HCT116 (cell line): ENCODE measurements around the gene TOR1AIP2. TPM values are rescaled to one million over a fixed set of nuclear protein-coding genes. Genes with fewer than 3 reads are reported as not detected.
A peak's percentile ranks its signal among the peaks of the same experiment; 100 is the strongest.

Source experiments
- ATAC-seq: fragments of 200-7000 bp; cut with Tn5 transposase; 2 replicates; pipeline ENCODE4 v1.9.1; 2020; ENCODE audit warnings: mild to moderate bottlenecking, moderate library complexity
- BruUV-seq: library from RNA; stranded (reverse); fragments of 400-500 nt; replicated peaks from 2 replicates; lab custom pipeline; 2021; lab: Mats Ljungman, UMichigan
- CTCF ChIA-PET: fragments of 300-600 bp; sonication (Branson Sonifier 250); formaldehyde crosslinking; loops from one replicate; lab custom pipeline; 2021; ENCODE audit warnings: antibody characterized with exemption; lab: Charles Lee
- POLR2A ChIA-PET: fragments of 300-600, 350-600 bp; sonication (Branson Sonifier 250); formaldehyde crosslinking; loops from one replicate; lab custom pipeline; 2021; ENCODE audit warnings: antibody characterized with exemption; lab: Charles Lee
- RAD21 ChIA-PET, 2 experiments: fragments of 300-600 bp; sonication (Branson Sonifier 250); formaldehyde crosslinking; loops; one replicate each; lab custom pipeline; 2023; ENCODE audit warnings: low total read pairs in 2 of 2; ENCODE audit not compliant: uncharacterized antibody in 2 of 2, unreplicated experiment in 2 of 2, low non-redundant PET in 1 of 2; lab: Charles Lee
- DNase-seq: peaks from one replicate; pipeline ENCODE4 v3.0.0-alpha.2; 2010; ENCODE audit warnings: low read depth, low spot score
- H2AFZ ChIP-seq: fragments of 200-600 bp; shearing (Covaris generic), sonication (generic); 2 replicates; pipeline ENCODE4 v1.6.1; 2017; ENCODE audit warnings: low read depth, mixed run types, mixed read lengths, antibody characterized with exemption, low read length; ENCODE audit not compliant: poor library complexity, severe bottlenecking
- H3K27ac ChIP-seq: 2 replicates; pipeline ENCODE4 v1.5.1; 2012; ENCODE audit warnings: low read depth, low read length
- H3K27me3 ChIP-seq: fragments of 200-600 bp; sonication (generic); 2 replicates; pipeline ENCODE4 v1.6.1; 2016; ENCODE audit warnings: mixed run types, low read length, mixed read lengths; ENCODE audit not compliant: insufficient read depth
- H3K36me3 ChIP-seq, 2 experiments: fragments of 200-500 bp in 1 of 2; fragments of 200-600 bp in 1 of 2; sonication (Bioruptor generic) in 1 of 2; sonication (generic) in 1 of 2; 2 replicates each; pipeline versions ENCODE4 v1.5.1 to v1.6.1; 2014 to 2016; ENCODE audit warnings: low read length in 2 of 2, inconsistent platforms in 1 of 2, mixed read lengths in 1 of 2, mixed run types in 1 of 2; ENCODE audit not compliant: insufficient read depth in 2 of 2, control insufficient read depth in 1 of 2
- H3K4me1 ChIP-seq, 2 experiments: fragments of 200-600 bp in 1 of 2; sonication (generic) in 1 of 2; 2 replicates each; pipeline versions ENCODE4 v1.5.1 to v1.6.1; 2012 to 2017; ENCODE audit warnings: low read length in 2 of 2, inconsistent platforms in 1 of 2, mild to moderate bottlenecking in 1 of 2, mixed read lengths in 1 of 2, mixed run types in 1 of 2, moderate library complexity in 1 of 2; ENCODE audit not compliant: insufficient read depth in 2 of 2, control insufficient read depth in 1 of 2
- H3K4me2 ChIP-seq: fragments of 200-600 bp; sonication (generic); 2 replicates; pipeline ENCODE4 v1.6.1; 2017; ENCODE audit warnings: mixed run types, low read length, mixed read lengths
- H3K4me3 ChIP-seq, 2 experiments: fragments of 200-600 bp in 1 of 2; sonication (generic) in 1 of 2; replicated peaks in 1 of 2; 2 replicates each; pipeline ENCODE4 v1.5.1; 2011 to 2016; ENCODE audit warnings: low read length in 2 of 2, control low read depth in 1 of 2, low read depth in 1 of 2, mild to moderate bottlenecking in 1 of 2, mixed read lengths in 1 of 2, mixed run types in 1 of 2
- H3K79me2 ChIP-seq: fragments of 200-600 bp; sonication (generic); 2 replicates; pipeline ENCODE4 v1.6.1; 2017; ENCODE audit warnings: mild to moderate bottlenecking, mixed run types, low read length, moderate library complexity, mixed read lengths; ENCODE audit not compliant: insufficient read depth
- H3K9ac ChIP-seq: fragments of 200-600 bp; sonication (generic); 2 replicates; pipeline ENCODE4 v1.6.1; 2016; ENCODE audit warnings: low read length, mixed read lengths
- H3K9me2 ChIP-seq: fragments of 200-600 bp; sonication (generic), shearing (Covaris generic); 2 replicates; pipeline ENCODE4 v1.6.1; 2017; ENCODE audit warnings: mixed run types, mild to moderate bottlenecking, moderate library complexity; ENCODE audit not compliant: insufficient read depth
- H3K9me3 ChIP-seq, 2 experiments: fragments of 200-500 bp in 1 of 2; fragments of 200-600 bp in 1 of 2; sonication (Bioruptor generic) in 1 of 2; sonication (generic) in 1 of 2; 2 replicates each; pipeline ENCODE4 v1.6.1; 2014 to 2017; ENCODE audit warnings: low read length in 2 of 2, mixed read lengths in 2 of 2, inconsistent platforms in 1 of 2, low read depth in 1 of 2, mild to moderate bottlenecking in 1 of 2, mixed run types in 1 of 2, moderate library complexity in 1 of 2; ENCODE audit not compliant: control insufficient read depth in 1 of 2, insufficient read depth in 1 of 2
- H4K20me1 ChIP-seq: fragments of 200-600 bp; sonication (generic), shearing (Covaris generic); 2 replicates; pipeline ENCODE4 v1.6.1; 2017; ENCODE audit warnings: mixed run types, mild to moderate bottlenecking, moderate library complexity; ENCODE audit not compliant: insufficient read depth
- ATF3 ChIP-seq: IDR thresholded peaks from 2 replicates; pipeline ENCODE4 v1.6.1; 2012
- CBX3 ChIP-seq: IDR thresholded peaks from 2 replicates; pipeline ENCODE4 v1.6.1; 2012; ENCODE audit warnings: low read depth
- CTCF ChIP-seq, 3 experiments: fragments of 200-600 bp in 1 of 3; sonication (generic) in 1 of 3; IDR thresholded peaks in 2 of 3; conservative IDR thresholded peaks in 1 of 3; 2 replicates each; pipeline ENCODE4 v1.5.1; 2012 to 2017; ENCODE audit warnings: low read depth in 2 of 3, low read length in 2 of 3, antibody characterized with exemption in 1 of 3, borderline replicate concordance in 1 of 3, control low read depth in 1 of 3, mild to moderate bottlenecking in 1 of 3, mixed read lengths in 1 of 3, mixed run types in 1 of 3, moderate library complexity in 1 of 3; ENCODE audit not compliant: insufficient read depth in 1 of 3
- EGR1 ChIP-seq: IDR thresholded peaks from 2 replicates; pipeline ENCODE4 v1.6.1; 2012; ENCODE audit warnings: low read depth
- ELF1 ChIP-seq: IDR thresholded peaks from 2 replicates; pipeline ENCODE4 v1.6.1; 2012; ENCODE audit warnings: low read depth, borderline replicate concordance
- EZH2 ChIP-seq: fragments of 200-600 bp; sonication (generic); IDR thresholded peaks from 2 replicates; pipeline ENCODE4 v1.6.1; 2017; ENCODE audit warnings: antibody characterized with exemption, mixed run types
- EZH2phosphoT487 ChIP-seq: fragments of 200-600 bp; IDR thresholded peaks from 2 replicates; pipeline ENCODE4 v1.6.1; 2018; ENCODE audit warnings: antibody characterized with exemption, borderline replicate concordance
- FOSL1 ChIP-seq: IDR thresholded peaks from 2 replicates; pipeline ENCODE4 v1.6.1; 2012; ENCODE audit warnings: low read depth
- POLR2A ChIP-seq: IDR thresholded peaks from 2 replicates; pipeline ENCODE4 v1.7.0; 2011; ENCODE audit warnings: borderline replicate concordance; ENCODE audit not compliant: insufficient read depth, insufficient read length; ENCODE audit errors: extremely low read depth
- POLR2AphosphoS5 ChIP-seq: IDR thresholded peaks from 2 replicates; pipeline ENCODE4 v1.6.1; 2011; ENCODE audit warnings: mild to moderate bottlenecking, low read depth, low read length, moderate library complexity
- RAD21 ChIP-seq: IDR thresholded peaks from 2 replicates; pipeline ENCODE4 v1.6.1; 2012; ENCODE audit warnings: low read depth, mild to moderate bottlenecking
- SIN3A ChIP-seq: IDR thresholded peaks from 2 replicates; pipeline ENCODE4 v1.6.1; 2012; ENCODE audit warnings: low read depth
- SP1 ChIP-seq: IDR thresholded peaks from 2 replicates; pipeline ENCODE4 v1.6.1; 2012; ENCODE audit warnings: low read depth
- SRF ChIP-seq: IDR thresholded peaks from 2 replicates; pipeline ENCODE4 v1.6.1; 2012; ENCODE audit warnings: low read depth
- TCF7L2 ChIP-seq: IDR thresholded peaks from 2 replicates; pipeline ENCODE4 v1.7.0; 2011; ENCODE audit warnings: borderline replicate concordance, inconsistent platforms; ENCODE audit not compliant: insufficient read depth, insufficient read length; ENCODE audit errors: extremely low read depth
- ZFX ChIP-seq: fragments of 450-650 bp; IDR thresholded peaks from 2 replicates; pipeline ENCODE4 v1.6.1; 2017
- ZNF274 ChIP-seq: fragments of 200-500 bp; sonication (Bioruptor generic); IDR thresholded peaks from 2 replicates; pipeline ENCODE4 v1.6.1; 2014; ENCODE audit warnings: mild to moderate bottlenecking, low read depth, low read length, inconsistent platforms
- intact Hi-C: fragments of 100-400 bp; cut with micrococcal nuclease; formaldehyde crosslinking; loops from 2 replicates; pipeline ENCODE4 v1.10.0; 2022
- total RNA-seq: library from RNA; stranded (reverse); gene quantifications from one replicate; pipeline ENCODE4 v1.2.1, GENCODE V29; 2021; ENCODE audit not compliant: unreplicated experiment
- TF ChIP-seq, protein P1 (sequence below): IDR thresholded peaks from 2 replicates; pipeline ENCODE4 v1.6.1; 2012; ENCODE audit warnings: low read depth

Gene TOR1AIP2
- total RNA-seq, 1 experiment from 2014 or later = 106 TPM

- Histone ChIP-seq H3K79me2 (peaks cover 24% of the 10 kb centered on the region), H2AFZ (peak within 1 kb of the TSS; percentile 56)
- TF ChIP-seq SP1 (peak; percentile 88), ZFX (peak; percentile 35; the same call in 1 of the 2 replicates), TCF7L2 (peak; percentile 5), ELF1 (peak; percentile 78; the same call in 1 of the 2 replicates), CBX3 (peak; percentile 99), EGR1 (peak; percentile 94), SRF (peak; percentile 81; the same call in 1 of the 2 replicates), POLR2A (no peak), ATF3 (no peak), EZH2phosphoT487 (no peak), POLR2AphosphoS5 (peak; percentile 73), FOSL1 (no peak; the same call in 1 of the 2 replicates), ZNF274 (no peak), CTCF (IDR thresholded peaks at IDR 0.05 in 2 of 3, conservative IDR thresholded peaks at IDR 0.05 in 1 of 3; ENCODE audit: borderline replicate concordance in 1 of 3, insufficient read depth in 1 of 3, low read depth in 2 of 3, low read length in 2 of 3) (peak in 1 of 3 experiments; percentile 21; a peak in 1 of 6 replicates), RAD21 (no peak; the same call in 1 of the 2 replicates), SIN3A (peak; percentile 83; the same call in 1 of the 2 replicates), EZH2 (no peak)
- TF ChIP-seq, protein P1, sequence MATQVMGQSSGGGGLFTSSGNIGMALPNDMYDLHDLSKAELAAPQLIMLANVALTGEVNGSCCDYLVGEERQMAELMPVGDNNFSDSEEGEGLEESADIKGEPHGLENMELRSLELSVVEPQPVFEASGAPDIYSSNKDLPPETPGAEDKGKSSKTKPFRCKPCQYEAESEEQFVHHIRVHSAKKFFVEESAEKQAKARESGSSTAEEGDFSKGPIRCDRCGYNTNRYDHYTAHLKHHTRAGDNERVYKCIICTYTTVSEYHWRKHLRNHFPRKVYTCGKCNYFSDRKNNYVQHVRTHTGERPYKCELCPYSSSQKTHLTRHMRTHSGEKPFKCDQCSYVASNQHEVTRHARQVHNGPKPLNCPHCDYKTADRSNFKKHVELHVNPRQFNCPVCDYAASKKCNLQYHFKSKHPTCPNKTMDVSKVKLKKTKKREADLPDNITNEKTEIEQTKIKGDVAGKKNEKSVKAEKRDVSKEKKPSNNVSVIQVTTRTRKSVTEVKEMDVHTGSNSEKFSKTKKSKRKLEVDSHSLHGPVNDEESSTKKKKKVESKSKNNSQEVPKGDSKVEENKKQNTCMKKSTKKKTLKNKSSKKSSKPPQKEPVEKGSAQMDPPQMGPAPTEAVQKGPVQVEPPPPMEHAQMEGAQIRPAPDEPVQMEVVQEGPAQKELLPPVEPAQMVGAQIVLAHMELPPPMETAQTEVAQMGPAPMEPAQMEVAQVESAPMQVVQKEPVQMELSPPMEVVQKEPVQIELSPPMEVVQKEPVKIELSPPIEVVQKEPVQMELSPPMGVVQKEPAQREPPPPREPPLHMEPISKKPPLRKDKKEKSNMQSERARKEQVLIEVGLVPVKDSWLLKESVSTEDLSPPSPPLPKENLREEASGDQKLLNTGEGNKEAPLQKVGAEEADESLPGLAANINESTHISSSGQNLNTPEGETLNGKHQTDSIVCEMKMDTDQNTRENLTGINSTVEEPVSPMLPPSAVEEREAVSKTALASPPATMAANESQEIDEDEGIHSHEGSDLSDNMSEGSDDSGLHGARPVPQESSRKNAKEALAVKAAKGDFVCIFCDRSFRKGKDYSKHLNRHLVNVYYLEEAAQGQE = no peak
These were observed 4.8 kb upstream of the TOR1AIP2 start, which contains the start of gene TOR1AIP1 for GRCh38 chr1:179882253-179883039. TOR1AIP1 (plus strand) TSS chr1:179882285; CDS start chr1:179882503, 218 bp downstream.

More at GRCh38 chr1:179882253-179883039, 4.8 kb upstream of the TOR1AIP2 start, which contains the start of gene TOR1AIP1:
- Histone ChIP-seq H3K9me3 (no peaks in the 10 kb centered on the region), H3K4me2 (peak within 1 kb of the TSS; percentile 85), H3K9me2 (no peaks in the 10 kb centered on the region), H4K20me1 (no peaks in the 10 kb centered on the region), H3K4me3 (peak within 1 kb of the TSS; percentile 82 to 92), H3K9ac (peak within 1 kb of the TSS; percentile 89), H3K27ac (peak within 1 kb of the TSS; percentile 99), H3K4me1 (peaks cover 4 to 21% of the 10 kb centered on the region in 2 experiments; a peak in 3 of 4 replicates), H3K27me3 (no peaks in the 10 kb centered on the region), H3K36me3 (peaks cover 7 to 15% of the 10 kb centered on the region in 2 experiments; a peak in 3 of 4 replicates)
- ChIA-PET RAD21 (no interaction called here), POLR2A (interaction anchor here (0.9 to 1.6 kb wide), 2 partner anchors 62 to 620 kb away, joined by 3 to 4 read pairs; partner anchors contain the start of gene ACBD6), CTCF (interaction anchor here (1.2 to 1.6 kb wide), 2 partner anchors 15 to 298 kb away, joined by 3 read pairs; no protein-coding TSS in a partner anchor)
- no TSS peak for BruUV-seq
- intact Hi-C loops = loop anchor here (2.0 kb wide), 2 partner anchors 72 to 272 kb away; partner anchors contain the start of genes CEP350 and QSOX1
- peak; percentile 94 for DNase-seq
- peak; percentile 83 for ATAC-seq
